Neural crest cell (in vitro differentiated cells): ENCODE results near the gene CDKN2A. TPM values are rescaled to one million over a fixed set of nuclear protein-coding genes. Genes with fewer than 3 reads are reported as not detected.

Experiments
- DNase-seq: peaks from one replicate; pipeline ENCODE4 v3.0.0; 2021; ENCODE audit warnings: low read depth, mixed read lengths, low spot score
- H3K27ac Mint-ChIP-seq: one replicate; pipeline ENCODE4 v1.8.0; 2021; ENCODE audit warnings: mild to moderate bottlenecking, mixed read lengths; ENCODE audit not compliant: unreplicated experiment
- H3K27me3 Mint-ChIP-seq: 2 replicates; pipeline ENCODE4 v1.8.0; 2021; ENCODE audit warnings: low read depth, mild to moderate bottlenecking, mixed read lengths
- H3K36me3 Mint-ChIP-seq: 2 replicates; pipeline ENCODE4 v1.8.0; 2021; ENCODE audit warnings: low read depth, mild to moderate bottlenecking, mixed read lengths
- H3K4me1 Mint-ChIP-seq: 2 replicates; pipeline ENCODE4 v1.8.0; 2021; ENCODE audit warnings: mixed read lengths
- H3K4me3 Mint-ChIP-seq: one replicate; pipeline ENCODE4 v1.8.0; 2021; ENCODE audit warnings: mild to moderate bottlenecking, mixed read lengths
- H3K9me3 Mint-ChIP-seq: 2 replicates; pipeline ENCODE4 v1.8.0; 2021; ENCODE audit warnings: mixed read lengths
- total RNA-seq: library from RNA; stranded (reverse); gene quantifications from 2 replicates; pipeline ENCODE4 v1.2.1, GENCODE V29; 2021
- TF ChIP-seq, protein P1 (sequence below): fragments of 200-600 bp; sonication (generic); conservative IDR thresholded peaks from 2 replicates; pipeline ENCODE4 v1.5.0; 2021; ENCODE audit warnings: antibody characterized with exemption, mild to moderate bottlenecking

CDKN2A gene
- total RNA-seq, 1 donor from 2014 or later: 0.68 TPM

DNA sequence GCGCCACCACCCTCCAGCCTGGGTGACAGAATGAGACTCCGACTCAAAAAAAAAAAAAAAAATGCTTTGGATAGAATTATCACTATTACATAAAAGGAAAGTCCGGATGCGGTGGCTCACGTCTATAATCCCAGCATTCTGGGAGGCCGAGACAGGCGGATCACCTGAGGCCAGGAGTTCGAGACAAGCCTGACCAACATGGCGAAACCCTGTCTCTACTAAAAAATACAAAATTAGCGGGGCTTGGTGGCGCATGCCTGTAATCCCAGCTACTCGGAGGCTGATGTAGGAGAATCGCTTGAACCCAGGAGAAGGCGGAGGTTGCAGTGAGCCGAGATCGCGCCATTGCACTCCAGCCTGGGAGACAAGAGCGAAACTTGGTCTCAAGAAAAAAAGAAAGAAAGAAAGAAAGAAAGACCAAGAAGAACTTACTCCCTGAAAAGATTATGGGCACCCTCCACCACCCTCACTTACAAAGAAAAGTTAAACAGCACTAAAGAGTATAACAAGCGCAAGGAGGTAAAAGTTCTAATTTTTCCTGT is 17.8 kb downstream of the CDKN2A start:
- Mint-ChIP-seq H3K36me3 (no peaks in the 10 kb centered on the region), H3K27me3 (peaks cover 97% of the 10 kb centered on the region), H3K4me3 (no peak overlapping the region), H3K4me1 (peaks cover 13% of the 10 kb centered on the region), H3K9me3 (no peaks in the 10 kb centered on the region), H3K27ac (no peak overlapping the region)
- no peak for DNase-seq
- TF ChIP-seq, protein P1, sequence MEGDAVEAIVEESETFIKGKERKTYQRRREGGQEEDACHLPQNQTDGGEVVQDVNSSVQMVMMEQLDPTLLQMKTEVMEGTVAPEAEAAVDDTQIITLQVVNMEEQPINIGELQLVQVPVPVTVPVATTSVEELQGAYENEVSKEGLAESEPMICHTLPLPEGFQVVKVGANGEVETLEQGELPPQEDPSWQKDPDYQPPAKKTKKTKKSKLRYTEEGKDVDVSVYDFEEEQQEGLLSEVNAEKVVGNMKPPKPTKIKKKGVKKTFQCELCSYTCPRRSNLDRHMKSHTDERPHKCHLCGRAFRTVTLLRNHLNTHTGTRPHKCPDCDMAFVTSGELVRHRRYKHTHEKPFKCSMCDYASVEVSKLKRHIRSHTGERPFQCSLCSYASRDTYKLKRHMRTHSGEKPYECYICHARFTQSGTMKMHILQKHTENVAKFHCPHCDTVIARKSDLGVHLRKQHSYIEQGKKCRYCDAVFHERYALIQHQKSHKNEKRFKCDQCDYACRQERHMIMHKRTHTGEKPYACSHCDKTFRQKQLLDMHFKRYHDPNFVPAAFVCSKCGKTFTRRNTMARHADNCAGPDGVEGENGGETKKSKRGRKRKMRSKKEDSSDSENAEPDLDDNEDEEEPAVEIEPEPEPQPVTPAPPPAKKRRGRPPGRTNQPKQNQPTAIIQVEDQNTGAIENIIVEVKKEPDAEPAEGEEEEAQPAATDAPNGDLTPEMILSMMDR: no peak

DNA sequence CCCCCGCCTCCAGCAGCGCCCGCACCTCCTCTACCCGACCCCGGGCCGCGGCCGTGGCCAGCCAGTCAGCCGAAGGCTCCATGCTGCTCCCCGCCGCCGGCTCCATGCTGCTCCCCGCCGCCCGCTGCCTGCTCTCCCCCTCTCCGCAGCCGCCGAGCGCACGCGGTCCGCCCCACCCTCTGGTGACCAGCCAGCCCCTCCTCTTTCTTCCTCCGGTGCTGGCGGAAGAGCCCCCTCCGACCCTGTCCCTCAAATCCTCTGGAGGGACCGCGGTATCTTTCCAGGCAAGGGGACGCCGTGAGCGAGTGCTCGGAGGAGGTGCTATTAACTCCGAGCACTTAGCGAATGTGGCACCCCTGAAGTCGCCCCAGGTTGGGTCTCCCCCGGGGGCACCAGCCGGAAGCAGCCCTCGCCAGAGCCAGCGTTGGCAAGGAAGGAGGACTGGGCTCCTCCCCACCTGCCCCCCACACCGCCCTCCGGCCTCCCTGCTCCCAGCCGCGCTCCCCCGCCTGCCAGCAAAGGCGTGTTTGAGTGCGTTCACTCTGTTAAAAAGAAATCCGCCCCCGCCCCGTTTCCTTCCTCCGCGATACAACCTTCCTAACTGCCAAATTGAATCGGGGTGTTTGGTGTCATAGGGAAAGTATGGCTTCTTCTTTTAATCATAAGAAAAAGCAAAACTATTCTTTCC is 19.3 kb downstream of the CDKN2A start:
- H3K27me3 Mint-ChIP-seq: peaks cover 99% of the 10 kb centered on the region
- peaks cover 21% of the 10 kb centered on the region for H3K4me1 Mint-ChIP-seq
- peaks cover 5% of the 10 kb centered on the region for H3K36me3 Mint-ChIP-seq
- H3K9me3 Mint-ChIP-seq: no peaks in the 10 kb centered on the region
- H3K27ac Mint-ChIP-seq: no peak overlapping the region
- H3K4me3 Mint-ChIP-seq: peak overlapping the region; percentile 78
- no peak for DNase-seq
- TF ChIP-seq, protein P1: no peak

DNA sequence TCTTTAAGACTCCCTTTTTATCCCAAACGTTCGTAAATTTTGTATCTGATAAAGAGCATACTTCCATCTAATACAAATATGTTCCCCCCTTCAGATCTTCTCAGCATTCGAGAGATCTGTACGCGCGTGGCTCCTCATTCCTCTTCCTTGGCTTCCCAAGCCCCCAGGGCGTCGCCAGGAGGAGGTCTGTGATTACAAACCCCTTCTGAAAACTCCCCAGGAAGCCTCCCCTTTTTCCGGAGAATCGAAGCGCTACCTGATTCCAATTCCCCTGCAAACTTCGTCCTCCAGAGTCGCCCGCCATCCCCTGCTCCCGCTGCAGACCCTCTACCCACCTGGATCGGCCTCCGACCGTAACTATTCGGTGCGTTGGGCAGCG is 19.9 kb downstream of the CDKN2A start:
- peaks cover 99% of the 10 kb centered on the region for H3K27me3 Mint-ChIP-seq
- peak overlapping the region; percentile 78 for H3K4me3 Mint-ChIP-seq
- TF ChIP-seq, protein P1: no peak
- H3K4me1 Mint-ChIP-seq: peaks cover 22% of the 10 kb centered on the region
- H3K9me3 Mint-ChIP-seq: no peaks in the 10 kb centered on the region
- H3K36me3 Mint-ChIP-seq: peaks cover 6% of the 10 kb centered on the region
- H3K27ac Mint-ChIP-seq: no peak overlapping the region
- DNase-seq: no peak

DNA sequence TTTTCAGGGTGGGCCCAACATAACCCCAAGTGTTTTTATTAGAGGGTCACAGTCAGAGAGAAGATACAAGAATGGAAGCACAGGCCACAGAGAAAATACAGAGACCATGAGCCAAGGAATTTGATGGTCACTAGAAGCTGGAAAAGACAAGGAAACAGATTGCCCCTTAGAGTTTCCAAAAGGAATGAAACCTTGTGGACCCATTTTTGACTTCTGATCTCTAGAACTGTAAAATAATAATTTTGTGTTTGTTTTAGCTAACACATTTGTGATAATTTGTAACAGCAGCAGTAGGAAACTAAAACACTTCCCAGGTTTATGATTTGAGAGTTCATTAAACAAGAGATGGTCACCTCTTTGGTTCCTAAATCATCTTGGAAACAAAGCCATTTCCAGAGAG is 21.8 kb downstream of the CDKN2A start:
- Mint-ChIP-seq H3K4me3 (peak overlapping the region; percentile 35), H3K27me3 (peaks cover 99% of the 10 kb centered on the region), H3K4me1 (peaks cover 27% of the 10 kb centered on the region), H3K9me3 (no peaks in the 10 kb centered on the region), H3K36me3 (peaks cover 6% of the 10 kb centered on the region), H3K27ac (no peak overlapping the region)
- no peak for DNase-seq
- TF ChIP-seq, protein P1: no peak

DNA sequence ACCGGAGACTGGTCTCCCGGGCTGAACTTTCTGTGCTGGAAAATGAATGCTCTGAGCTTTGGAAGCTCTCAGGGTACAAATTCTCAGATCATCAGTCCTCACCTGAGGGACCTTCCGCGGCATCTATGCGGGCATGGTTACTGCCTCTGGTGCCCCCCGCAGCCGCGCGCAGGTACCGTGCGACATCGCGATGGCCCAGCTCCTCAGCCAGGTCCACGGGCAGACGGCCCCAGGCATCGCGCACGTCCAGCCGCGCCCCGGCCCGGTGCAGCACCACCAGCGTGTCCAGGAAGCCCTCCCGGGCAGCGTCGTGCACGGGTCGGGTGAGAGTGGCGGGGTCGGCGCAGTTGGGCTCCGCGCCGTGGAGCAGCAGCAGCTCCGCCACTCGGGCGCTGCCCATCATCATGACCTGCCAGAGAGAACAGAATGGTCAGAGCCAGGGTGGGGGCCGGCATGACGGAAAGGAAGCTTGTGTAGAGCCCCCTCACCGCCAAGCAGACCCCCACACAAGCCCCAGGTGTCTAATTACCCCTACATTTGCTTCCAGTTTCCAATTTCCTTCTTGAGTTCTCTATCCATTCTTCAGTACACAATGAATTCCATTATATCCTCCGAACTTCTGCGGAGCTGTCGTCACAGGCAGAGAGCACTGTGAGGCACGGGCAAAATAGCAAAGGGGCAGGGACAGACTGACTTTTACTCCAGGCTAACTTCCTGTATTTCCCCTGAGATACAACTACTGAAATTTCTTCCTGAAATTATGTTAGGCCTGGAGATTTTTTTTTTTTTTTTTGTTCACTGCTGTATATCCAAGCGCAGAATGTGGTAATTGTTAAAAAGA is 23.2 kb downstream of the CDKN2A start:
- peaks cover 6% of the 10 kb centered on the region for H3K36me3 Mint-ChIP-seq
- H3K27ac Mint-ChIP-seq: no peak overlapping the region
- TF ChIP-seq, protein P1: no peak
- no peak for DNase-seq
- peaks cover 27% of the 10 kb centered on the region for H3K4me1 Mint-ChIP-seq
- H3K27me3 Mint-ChIP-seq: peaks cover 99% of the 10 kb centered on the region
- peak overlapping the region; percentile 47 for H3K4me3 Mint-ChIP-seq
- H3K9me3 Mint-ChIP-seq: no peaks in the 10 kb centered on the region
